ENCODE results near the gene TNFRSF8. TPM values are rescaled to one million over a fixed set of nuclear protein-coding genes. Genes with fewer than 3 reads are reported as not detected.

TNFRSF8 gene
- total and polyA plus RNA-seq, 9 of the 15 experiments (the other 6 are each of a cell fraction or from before 2014, with no cell fraction given) = 3.5 to 38.4 (median 17.1) TPM

DNA sequence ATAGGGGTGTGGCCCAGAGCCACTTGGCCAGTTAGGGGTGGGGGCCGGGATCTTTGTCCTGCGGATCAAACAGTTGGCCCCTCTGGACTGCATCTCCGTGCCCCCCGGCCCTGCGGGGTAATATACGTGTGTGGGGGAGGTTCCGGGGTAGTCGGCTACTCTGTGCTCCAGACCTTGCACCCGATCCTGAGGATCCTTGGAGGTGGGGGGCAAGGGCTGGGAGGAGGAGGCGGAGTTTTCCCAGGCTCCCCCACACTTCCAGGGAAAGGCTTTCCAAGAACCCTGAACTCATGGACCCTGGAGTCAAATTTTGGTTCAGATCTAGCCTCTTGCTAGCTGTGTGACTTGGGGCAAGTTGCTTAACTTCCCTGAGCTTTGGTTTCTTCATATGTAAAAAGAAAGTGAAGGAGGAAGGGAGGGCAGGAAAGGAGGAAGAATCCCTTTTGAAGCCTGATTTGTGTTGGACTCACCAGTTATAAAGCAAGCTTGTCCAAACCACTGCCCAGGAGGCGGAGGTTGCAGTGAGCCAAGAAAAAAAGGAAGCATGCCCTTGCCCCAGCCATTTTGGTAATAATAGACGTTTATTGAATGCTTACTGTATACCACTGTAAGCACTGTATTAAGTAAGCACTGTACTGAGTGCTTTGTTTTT is 43.1 kb upstream of the TNFRSF8 start:
- POLR2A ChIA-PET = interaction anchor here (0.6 to 3.0 kb wide), 11 partner anchors 9 to 441 kb away, joined by 3 to 60 read pairs (median 7); no protein-coding TSS in a partner anchor
- CTCF ChIA-PET (ENCODE audit: low intra/inter-chr PET ratio) = no interaction called here
- Histone ChIP-seq H3K9me1 (ENCODE audit: control insufficient read depth, insufficient read depth, low read length) (no peaks in the 10 kb centered on the region), H3K79me2 (ENCODE audit: control insufficient read depth, insufficient read depth, low read length) (peaks cover 34% of the 10 kb centered on the region), H4K20me1 (replicated peaks; ENCODE audit: control insufficient read depth, insufficient read depth, low read length) (no peaks in the 10 kb centered on the region), H3K36me3 (ENCODE audit: control insufficient read depth, insufficient read depth, low read length) (peaks cover 32% of the 10 kb centered on the region), H3K4me1 (replicated peaks in 1 of 2; ENCODE audit: control insufficient read depth in 2 of 2, insufficient read depth in 2 of 2, low read length in 2 of 2) (peaks cover 14 to 46% of the 10 kb centered on the region in 2 experiments), H3K9me3 (replicated peaks; ENCODE audit: control insufficient read depth, insufficient read depth, low read depth, low read length) (no peaks in the 10 kb centered on the region), H3K4me2 (ENCODE audit: insufficient read depth, low read length) (peak overlapping the region; percentile 92), H3K27me3 (ENCODE audit: control insufficient read depth in 2 of 2, insufficient read depth in 2 of 2, low read length in 2 of 2) (no peaks in the 10 kb centered on the region), H3K9ac (ENCODE audit: insufficient read depth in 1 of 2, low read depth in 2 of 2, low read length in 2 of 2) (peak overlapping the region; percentile 84 to 96), H2AFZ (ENCODE audit: low read depth, low read length) (peak overlapping the region; percentile 84), H3K4me3 (peak overlapping the region; percentile 69), H3K27ac (ENCODE audit: extremely low read depth, low read depth, low read length) (peak overlapping the region; percentile 75)
- WGBS (ENCODE audit: insufficient coverage, low coverage, missing lambda C conversion rate) = 5% methylated on average over 12 of the region's 12 CpGs
- DNase-seq (ENCODE audit: extremely low read depth in 1 of 4, low spot score in 3 of 4) (peak in 3 of 4 experiments; percentile 54 to 73 (median 69)), ATAC-seq (peak; percentile 11; the same call in 2 of the 3 replicates), FAIRE-seq (peak; percentile 79)
- in situ Hi-C loops (cut with MboI) = no loop called here
- intact Hi-C loops (cut with micrococcal nuclease) = loop anchor here (2.0 to 5.0 kb wide), 4 partner anchors 15 to 113 kb away; partner anchors contain the start of gene PLOD1
- no TSS peak for BruUV-seq (replicated peaks)
- TF ChIP-seq KDM1A (IDR thresholded peaks at IDR 0.05) (peak; percentile 83 to 93), ZC3H4 (CRISPR knock-in tag; IDR thresholded peaks at IDR 0.05; ENCODE audit: borderline replicate concordance) (no peak), SP2 (IDR thresholded peaks at IDR 0.05; ENCODE audit: extremely low read depth, low read depth, low read length, poor library complexity, severe bottlenecking) (no peak), TEAD4 (IDR thresholded peaks at IDR 0.05; ENCODE audit: low read length) (peak; percentile 12; the same call in 1 of the 2 replicates), TEAD4 (CRISPR knock-in tag; IDR thresholded peaks at IDR 0.05; ENCODE audit: borderline replicate concordance) (no peak), CBX1 (IDR thresholded peaks at IDR 0.05; ENCODE audit: low read depth) (0 out of 2 replicates have a peak, but pooled peaks have one; percentile 36), HEY1 (CRISPR knock-in tag; IDR thresholded peaks at IDR 0.05; ENCODE audit: borderline replicate concordance) (no peak), HDGF (IDR thresholded peaks at IDR 0.05) (peak; percentile 89), CBX3 (IDR thresholded peaks at IDR 0.05; ENCODE audit: borderline replicate concordance in 1 of 2, low read length in 2 of 2) (0 out of 3 replicates have a peak, but pooled peaks of 1 of the 2 experiments have one; percentile 26), KAT7 (CRISPR knock-in tag; IDR thresholded peaks at IDR 0.05; ENCODE audit: borderline replicate concordance) (0 out of 2 replicates have a peak, but pooled peaks have one; percentile 4), PTTG1 (tag; IDR thresholded peaks at IDR 0.05; ENCODE audit: low read depth) (no peak), ZFP36 (IDR thresholded peaks at IDR 0.05; ENCODE audit: low read depth, low read length, partially characterized antibody) (peak; percentile 95), MECOM (CRISPR knock-in tag; IDR thresholded peaks at IDR 0.05) (0 out of 2 replicates have a peak, but pooled peaks have one; percentile 38), HDAC2 (IDR thresholded peaks at IDR 0.05) (peak; percentile 79), FUS (optimal IDR thresholded peaks at IDR 0.05; ENCODE audit: low read depth, low read length) (no peak), RBM17 (IDR thresholded peaks at IDR 0.05; ENCODE audit: borderline replicate concordance, low read depth, low read length) (no peak), POLR2B (IDR thresholded peaks at IDR 0.05; ENCODE audit: low read depth, partially characterized antibody) (no peak), YBX1 (IDR thresholded peaks at IDR 0.05) (no peak), BCOR (IDR thresholded peaks at IDR 0.05) (peak; percentile 97), HDAC1 (IDR thresholded peaks at IDR 0.05) (no peak)
- TF ChIP-seq, protein P1, sequence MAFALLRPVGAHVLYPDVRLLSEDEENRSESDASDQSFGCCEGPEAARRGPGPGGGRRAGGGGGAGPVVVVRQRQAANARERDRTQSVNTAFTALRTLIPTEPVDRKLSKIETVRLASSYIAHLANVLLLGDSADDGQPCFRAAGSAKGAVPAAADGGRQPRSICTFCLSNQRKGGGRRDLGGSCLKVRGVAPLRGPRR (CRISPR knock-in tag; IDR thresholded peaks at IDR 0.05) = no peak
- TF ChIP-seq, protein P2, sequence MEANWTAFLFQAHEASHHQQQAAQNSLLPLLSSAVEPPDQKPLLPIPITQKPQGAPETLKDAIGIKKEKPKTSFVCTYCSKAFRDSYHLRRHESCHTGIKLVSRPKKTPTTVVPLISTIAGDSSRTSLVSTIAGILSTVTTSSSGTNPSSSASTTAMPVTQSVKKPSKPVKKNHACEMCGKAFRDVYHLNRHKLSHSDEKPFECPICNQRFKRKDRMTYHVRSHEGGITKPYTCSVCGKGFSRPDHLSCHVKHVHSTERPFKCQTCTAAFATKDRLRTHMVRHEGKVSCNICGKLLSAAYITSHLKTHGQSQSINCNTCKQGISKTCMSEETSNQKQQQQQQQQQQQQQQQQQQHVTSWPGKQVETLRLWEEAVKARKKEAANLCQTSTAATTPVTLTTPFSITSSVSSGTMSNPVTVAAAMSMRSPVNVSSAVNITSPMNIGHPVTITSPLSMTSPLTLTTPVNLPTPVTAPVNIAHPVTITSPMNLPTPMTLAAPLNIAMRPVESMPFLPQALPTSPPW (CRISPR knock-in tag; IDR thresholded peaks at IDR 0.05) = peak; percentile 25
- TF ChIP-seq, protein P3, sequence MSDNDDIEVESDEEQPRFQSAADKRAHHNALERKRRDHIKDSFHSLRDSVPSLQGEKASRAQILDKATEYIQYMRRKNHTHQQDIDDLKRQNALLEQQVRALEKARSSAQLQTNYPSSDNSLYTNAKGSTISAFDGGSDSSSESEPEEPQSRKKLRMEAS (CRISPR knock-in tag; IDR thresholded peaks at IDR 0.05) = no peak
